COR-L47 (cell line): Measurements from ENCODE around the gene FUBP1.
A peak's percentile ranks its signal among the peaks of the same experiment; 100 is the strongest.
"Not testable (repeated sequence)": the region's sequence is repeated elsewhere in the genome, so short reads cannot be mapped to it uniquely, and the experiment has no call there.

Experiments used
- DNase-seq: peaks from one replicate; lab custom pipeline; 2025; lab: John Stamatoyannopoulos, UW

The FUBP1 gene

DNA sequence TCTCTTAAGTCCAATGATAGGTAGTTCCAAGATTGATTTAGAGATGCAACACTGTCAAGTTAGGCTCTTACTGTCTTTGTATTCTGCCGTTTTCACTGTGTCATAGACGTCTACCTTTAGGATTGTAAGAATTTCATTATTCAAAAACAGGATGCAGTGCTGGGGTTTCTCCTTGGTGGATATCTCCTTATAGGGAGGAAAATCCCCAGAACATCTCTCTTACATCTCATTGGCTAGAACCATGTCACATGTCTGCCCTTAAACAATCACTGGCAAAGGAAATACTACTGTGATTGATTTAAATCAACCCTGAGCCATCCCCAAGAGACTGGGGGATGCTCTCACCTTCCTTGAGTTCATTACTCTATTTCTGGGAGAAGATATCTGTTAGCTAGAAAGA, 10.9 kb upstream of the FUBP1 start:
- no peak for DNase-seq

DNA sequence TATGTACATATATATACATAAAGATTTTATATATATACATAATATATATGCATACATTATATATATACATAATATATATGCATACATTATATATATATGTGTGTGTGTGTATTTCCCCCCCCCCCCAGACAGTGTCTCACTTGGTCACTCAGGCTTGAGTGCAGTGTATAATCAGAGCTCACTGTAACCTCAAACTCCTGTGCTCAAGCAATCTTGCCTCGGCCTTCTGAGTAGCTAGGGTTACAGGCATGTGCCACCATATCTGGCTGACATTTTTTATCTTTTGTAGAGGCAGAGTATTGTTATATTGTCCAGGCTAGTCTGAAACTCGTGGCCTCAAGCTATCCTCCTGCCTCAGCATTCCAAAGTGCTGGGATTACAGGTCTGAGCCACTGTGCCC, 9.0 kb upstream of the FUBP1 start:
- DNase-seq: no peak

DNA sequence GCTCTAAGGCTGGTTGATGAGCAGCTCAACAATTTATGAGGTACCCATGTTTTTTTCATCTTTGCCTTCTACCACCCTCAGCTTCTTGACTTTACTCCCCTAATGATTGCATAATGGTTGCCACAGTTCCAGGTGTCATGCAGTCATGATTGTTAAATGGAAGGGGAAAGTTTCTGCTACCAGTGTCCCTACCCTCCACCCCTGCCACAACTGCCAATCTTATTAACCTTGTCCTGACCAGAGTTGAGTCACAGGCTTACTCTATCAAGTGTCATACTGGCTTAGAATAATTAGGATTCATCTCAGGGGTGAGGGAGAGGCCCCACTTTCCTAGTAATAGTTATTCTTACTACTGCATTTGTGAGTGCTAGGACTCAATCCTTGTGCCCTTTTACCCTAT, 7.9 kb upstream of the FUBP1 start:
- no peak for DNase-seq

DNA sequence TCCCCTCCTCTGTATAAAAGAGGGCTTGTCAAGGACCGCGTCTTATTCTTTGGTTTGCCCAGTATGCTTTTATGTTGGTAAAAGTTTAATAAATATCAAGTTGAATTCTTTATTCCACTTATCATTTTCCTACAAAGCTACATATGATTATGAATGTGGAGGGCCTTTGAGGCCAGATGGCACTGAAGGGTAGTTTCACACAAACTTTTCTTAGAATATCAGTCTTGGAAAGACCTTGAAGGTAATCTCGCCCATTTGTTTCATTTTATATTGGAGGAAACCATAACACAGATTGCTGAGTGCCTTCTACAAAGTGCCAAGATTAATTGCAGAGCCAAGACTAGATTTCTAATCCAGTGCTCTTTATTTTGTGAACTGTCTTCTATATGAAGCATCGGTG, 5.8 kb upstream of the FUBP1 start:
- no peak for DNase-seq

DNA sequence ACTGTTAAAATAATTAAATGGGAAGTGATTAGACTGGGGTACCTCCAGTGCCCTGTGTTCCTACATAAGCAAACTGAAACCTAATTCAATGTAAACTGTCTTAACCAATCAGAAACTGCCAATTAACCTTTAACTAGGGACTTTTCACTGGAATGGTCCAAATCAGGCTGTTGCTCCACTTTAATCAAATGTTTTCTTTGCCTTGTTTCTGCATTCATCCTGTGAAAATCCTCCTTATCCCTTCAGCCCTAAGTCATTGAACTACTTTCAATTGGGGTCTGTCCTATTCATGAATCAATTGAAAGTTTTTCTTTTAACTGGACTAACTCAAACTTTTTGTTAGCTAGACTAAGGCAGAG, 5.1 kb upstream of the FUBP1 start:
- no peak for DNase-seq

DNA sequence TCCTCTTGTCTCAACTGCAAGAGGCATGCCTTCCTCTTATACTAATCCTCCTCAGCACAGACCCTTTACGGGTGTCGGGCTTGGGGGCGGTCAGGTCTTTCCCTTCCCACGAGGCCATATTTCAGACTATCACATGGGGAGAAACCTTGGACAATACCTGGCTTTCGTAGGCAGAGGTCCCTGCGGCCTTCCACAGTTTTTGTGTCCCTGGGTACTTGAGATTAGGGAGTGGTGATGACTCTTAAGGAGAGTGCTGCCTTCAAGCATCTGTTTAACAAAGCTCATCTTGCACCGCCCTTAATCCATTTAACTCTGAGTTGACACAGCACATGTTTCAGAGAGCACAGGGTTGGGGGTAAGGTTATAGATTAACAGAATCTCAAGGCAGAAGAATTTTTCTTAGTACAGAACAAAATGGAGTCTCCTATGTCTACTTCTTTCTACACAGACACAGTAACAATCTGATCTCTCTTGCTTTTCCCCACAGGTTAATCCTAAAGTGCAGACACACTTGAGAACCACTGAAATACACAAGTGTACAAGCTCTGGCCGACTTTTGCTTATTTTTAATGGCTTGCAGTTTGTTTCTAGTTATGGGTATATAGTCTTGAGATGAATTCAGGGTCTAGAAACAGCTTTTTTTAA, 4.6 kb upstream of the FUBP1 start:
- not testable (repeated sequence) for DNase-seq

DNA sequence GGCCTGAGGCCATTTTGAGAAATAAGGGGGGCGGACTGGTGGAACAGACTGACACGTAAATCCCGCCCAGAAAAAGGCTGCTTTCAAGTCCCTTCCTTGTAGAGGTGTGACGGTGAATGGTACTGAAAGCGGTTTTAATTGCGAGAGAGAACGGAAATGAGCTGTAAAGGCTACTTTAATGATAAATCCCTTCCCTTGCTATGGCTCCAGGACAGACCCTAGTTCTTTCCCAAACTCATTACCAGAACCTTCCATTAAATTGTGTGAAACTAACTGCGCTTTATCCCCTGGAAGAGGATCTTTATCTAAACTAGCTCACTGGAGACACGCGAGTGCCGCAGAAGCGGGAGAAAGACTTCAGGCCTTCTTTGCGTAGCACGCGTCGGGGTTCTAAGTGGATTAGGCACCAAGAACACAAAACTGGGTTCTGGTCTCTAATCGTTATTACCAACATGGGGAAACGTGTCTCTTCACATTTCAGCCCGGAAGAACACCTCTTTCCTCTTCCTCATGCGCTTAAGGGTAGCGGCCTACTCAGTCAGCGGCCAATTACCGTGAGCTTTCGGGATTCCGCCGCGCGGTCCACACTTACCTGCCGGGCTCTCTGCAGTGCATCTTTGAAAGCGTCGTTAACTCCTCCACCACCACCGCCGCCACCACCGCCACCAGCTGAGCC, 441 bp downstream of the FUBP1 start:
- peak; percentile 92 for DNase-seq

DNA sequence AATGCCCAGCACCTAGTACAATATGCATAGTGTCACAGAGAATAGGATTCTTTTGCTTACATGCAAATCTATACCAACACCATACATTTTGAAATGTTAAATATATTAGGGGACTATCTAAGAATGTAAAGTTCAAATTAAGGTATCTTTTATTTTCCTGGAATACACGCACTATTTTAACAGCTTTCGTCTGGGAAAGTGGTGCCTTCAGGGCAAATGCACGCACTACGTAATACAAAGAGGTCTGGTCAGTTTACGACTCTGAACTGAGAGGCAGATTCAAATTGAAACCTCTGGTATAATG, 931 bp downstream of the FUBP1 start:
- DNase-seq: no peak

DNA sequence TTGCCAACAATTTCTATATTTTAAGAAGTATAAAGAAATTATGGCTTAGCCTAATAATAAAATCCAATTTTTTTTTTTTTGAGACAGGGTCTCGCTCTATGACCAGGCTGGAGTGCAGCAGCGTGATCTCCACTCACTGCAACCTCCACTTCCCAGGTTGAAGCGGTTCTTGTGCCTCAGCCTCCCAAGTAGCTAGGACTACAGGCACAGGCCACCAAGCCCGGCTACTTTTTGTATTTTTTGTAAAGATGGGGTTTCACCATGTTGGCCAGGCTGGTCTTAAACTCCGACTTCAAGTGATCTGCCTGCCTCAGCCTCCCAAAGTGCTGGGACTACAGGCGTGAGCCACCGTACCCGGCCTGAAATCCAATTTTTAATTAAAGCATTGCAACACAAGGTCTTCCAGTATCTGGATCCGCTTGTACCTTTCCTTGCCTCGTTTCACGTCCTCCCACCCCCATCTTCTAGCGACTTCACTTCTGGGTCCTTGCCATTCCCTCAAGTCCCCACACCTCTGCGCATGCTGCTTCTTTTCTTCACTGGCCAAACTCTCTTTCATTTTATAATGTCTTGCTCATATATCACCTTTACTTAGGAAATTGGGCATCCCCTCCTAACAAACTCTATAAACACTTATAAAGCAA, 2.3 kb downstream of the FUBP1 start:
- no peak for DNase-seq

DNA sequence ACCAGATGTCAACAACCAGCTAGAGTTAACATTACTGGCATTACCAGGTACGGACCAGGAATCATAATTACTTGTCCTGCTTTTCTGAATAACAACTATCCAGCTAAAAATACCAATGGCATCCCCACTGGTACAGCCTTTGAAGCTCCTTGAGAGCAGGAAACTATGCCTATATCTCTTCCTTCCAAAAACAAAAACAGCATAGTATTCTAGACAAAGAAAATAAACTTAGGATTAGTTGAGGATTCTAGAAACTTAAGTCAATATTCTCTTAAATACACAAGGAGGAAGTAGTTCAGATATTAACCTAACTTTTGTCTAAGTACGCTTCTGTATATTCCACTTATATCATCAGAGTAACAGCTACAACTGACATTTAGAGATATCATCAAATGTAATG, 3.0 kb downstream of the FUBP1 start:
- DNase-seq: no peak

DNA sequence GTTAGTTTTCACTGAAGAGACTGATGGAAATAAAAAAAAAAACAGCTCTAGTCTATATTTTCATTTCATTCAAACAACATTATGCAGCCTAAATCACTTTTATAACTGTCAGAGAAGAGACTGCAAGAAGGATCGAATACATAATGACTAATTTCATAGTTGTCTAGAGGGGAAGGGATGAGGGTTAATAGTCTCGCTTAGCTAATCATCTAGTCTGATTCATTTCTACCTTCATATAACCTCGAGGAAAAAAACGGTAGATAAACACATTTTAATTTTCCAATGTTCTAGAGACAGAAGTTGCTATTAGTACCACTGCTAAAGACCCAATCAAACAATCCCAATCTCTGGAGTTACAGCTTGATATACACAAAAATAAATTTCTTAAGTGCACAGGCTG, 3.5 kb downstream of the FUBP1 start:
- no peak for DNase-seq

DNA sequence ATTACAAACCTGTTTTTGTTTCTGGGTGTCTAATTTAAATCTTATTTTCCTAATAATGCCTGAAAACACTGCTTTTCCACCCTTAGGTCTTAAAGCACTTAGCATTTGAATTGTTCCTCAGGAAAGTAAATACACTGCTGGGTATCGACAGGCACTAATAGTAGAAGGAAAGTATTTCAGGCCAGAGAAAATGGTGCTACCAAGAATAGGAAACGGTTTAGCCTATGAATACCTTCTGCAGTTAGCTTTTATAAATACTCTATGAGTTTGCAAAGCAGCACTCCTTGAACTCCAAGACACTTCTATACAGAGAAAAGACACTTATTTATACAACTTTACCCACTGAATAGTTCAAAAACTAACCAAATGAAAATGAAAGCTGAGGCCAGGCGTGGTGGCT, 6.8 kb downstream of the FUBP1 start:
- DNase-seq: no peak

DNA sequence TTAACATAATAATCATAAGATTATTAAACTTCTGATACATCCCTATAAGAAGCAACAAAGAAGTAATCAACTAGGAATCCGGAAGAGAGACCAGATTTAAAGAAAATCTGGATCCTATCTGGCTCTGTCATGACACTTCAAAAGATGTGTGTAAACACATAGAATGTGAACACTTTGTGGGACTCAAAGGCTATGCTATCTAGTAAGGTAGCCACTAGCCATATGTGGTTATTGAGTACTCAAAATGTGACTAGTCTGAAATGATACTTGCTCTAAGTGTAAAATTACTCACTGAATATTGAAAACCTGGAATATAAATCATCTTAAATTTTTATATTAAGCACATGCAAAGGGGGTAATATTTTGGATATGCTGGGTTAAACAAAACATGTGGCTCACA, 8.7 kb downstream of the FUBP1 start:
- DNase-seq: no peak

DNA sequence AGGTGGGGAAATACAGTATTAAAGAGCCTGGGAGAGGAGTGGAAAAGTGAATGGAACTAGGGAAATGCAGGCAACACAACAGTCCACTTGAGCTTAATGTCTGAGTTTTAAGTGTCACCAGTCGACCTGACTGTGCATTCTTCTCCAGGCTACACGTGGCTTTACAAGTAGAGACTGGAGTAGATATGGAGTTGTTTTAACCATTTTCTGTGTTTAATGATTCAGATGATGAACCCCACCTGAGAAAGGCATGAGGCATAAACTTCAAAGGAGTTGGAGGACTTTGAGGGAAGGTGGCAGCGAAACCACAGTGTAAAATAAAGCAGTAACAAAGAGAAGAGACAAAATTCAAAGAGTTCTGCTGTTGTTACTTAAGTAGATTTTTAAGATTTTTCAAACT, 12.6 kb downstream of the FUBP1 start:
- no peak for DNase-seq

DNA sequence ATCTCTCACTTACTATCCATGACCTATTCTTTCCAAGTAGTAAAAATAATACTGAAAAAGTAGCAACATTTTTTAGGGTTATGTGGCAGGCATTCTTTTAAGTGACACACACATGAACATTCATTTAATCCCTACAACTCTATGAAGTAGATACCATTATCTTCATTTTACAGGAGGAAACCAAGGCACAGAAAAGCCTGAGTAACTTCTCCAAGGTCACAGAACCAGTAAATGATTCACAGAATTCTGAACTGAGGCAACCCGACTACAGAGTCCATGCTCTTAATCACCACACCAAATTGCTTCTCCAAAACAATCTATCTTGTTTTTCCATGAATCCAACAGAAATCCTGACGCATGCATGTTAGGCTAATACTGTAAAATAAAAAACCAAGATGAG, 17.5 kb downstream of the FUBP1 start:
- no peak for DNase-seq

DNA sequence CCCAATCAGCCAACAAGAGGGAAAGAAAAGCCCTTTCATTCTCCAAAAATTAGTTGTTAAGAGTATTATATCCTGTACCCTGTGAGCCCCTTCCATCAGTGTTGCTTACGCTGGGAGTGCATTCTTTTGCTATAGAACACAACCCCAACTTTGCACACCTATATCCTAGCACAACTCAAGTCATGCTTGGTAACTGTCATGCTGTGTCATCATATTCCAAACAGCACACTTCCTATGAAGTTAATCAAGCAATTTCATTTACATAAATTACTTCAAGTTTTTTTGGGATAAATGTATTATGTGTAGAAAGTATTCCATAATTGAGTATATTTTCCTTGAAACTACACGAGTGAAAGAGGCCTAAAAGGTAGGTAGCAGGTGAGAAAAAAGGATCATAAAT, 20.0 kb downstream of the FUBP1 start:
- DNase-seq: no peak

DNA sequence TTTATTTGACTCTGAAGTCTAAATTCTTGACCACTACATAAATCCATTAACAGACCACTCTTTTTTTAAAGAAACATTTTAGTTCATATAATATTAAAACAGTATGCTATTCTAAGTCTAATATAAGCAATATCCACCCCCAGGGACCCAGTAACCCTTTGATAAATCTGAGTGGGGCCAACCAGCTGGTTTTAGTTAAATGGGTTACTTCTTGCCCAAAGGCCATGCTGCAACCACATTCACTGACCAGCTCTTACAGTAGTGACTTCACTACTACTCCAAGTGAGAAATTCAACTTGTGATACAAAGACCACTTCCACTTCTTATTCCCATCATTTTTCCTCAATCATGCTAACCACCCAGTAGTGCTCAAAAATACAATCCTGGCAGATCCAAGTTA, 20.5 kb downstream of the FUBP1 start:
- DNase-seq: no peak

DNA sequence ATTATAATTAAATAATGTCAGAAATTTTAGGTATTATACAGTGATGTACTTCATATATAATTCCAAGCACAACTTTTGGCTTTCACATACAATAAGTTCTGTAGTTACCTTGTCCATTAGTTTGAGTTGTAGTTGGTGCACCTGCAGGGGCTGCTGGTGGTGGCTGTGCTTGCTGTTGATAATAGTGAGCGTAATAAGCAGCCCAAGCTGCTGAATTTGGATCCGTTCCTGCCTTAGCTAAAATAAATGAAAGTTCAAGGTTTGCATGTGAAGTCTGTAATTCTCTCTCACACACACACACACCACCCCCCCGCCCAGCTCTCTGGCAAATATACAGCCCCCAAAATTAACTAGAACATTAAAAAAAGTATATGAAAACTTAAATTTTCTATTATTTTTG, 22.4 kb downstream of the FUBP1 start:
- DNase-seq: no peak

DNA sequence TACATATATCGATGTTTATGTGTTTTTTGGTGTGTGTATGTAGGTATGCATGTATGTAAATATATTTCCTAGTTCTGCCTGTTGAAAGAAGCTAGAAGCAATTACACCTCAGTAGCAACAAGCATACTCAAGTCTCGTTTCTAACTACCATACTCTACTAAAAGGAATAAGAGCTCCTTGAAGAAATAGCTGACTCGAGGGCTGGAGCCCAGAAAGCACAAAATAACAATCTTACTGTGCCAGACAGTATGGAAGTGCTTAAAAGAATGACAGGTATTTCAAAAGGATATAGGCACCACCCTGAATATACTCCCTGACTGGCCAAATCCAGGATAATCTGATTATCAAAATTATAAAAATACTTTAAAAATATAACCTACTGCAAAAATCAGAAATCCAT, 23.2 kb downstream of the FUBP1 start:
- no peak for DNase-seq

DNA sequence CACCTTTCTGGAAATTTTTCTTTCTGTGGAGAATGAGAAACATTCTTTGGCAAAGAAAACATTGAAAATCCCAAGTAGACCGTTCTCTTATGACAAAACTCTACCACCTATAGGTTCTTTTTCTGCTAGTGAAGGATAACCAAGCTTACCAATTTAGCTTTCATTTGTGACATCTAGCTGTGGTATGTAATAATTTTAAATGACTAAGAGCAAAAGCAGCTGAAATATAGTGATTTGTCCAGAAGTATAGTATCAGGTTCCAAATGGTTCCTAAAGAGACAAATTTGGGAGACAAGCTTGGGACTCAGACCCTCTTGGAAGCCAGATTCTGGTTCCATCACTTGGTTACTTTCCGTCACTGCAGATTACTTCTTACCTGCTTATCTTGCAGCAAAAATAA, 24.4 kb downstream of the FUBP1 start:
- DNase-seq: no peak

DNA sequence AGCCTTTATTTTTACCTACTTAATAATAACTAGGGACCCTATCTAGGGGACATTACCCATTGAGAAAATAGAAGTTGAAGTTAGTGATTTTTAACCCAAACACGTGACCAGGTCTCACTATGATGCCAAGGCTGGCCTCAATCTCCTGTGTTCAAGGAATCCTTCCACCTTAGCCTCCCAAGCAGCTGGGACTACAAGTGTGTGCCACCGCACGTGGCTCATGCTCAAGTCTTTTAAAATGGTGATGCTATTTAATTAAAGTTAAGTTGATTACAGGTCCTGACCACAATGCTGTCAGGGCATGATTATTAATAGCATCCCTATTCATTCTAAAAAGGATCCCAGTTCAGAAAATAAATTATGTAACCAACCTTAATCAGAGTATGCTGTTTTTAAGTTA, 25.0 kb downstream of the FUBP1 start:
- DNase-seq: no peak

DNA sequence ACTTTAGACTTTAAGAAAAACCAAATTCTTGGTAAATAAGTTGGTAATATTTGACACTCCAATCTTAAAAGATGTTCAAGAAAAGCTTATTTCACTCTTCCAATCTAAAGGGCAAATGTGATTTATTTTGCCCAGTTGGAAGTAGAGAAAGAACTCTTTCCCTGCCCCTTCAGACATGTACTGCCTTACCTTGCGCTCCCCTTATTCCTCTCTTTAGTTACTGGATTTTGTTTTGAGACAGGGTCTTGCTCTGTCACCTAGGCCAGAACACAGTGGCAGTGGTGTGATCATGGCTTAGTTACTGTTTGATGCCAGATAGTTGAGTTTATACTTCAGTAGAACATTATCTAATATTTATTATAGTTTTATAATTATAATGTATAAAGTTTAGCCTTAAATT, 27.5 kb downstream of the FUBP1 start:
- no peak for DNase-seq

DNA sequence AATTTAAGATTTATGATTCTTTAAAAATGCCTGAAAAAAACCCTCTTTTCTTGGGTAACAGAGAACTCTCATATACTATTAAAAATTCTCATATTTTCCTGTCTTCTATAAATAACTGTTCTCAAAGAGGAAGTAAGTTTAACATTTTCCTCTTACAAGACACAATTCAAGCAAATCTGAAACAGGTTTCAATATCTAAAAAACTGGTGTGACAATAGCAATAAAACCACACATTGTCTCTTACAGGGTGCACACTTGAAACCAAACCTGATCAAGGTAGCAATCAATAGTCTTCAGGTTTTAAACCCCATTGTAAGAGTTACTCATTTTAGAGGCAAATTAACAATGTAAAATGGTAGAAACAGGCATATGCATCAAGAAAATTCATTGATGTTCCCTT, 28.0 kb downstream of the FUBP1 start:
- no peak for DNase-seq

DNA sequence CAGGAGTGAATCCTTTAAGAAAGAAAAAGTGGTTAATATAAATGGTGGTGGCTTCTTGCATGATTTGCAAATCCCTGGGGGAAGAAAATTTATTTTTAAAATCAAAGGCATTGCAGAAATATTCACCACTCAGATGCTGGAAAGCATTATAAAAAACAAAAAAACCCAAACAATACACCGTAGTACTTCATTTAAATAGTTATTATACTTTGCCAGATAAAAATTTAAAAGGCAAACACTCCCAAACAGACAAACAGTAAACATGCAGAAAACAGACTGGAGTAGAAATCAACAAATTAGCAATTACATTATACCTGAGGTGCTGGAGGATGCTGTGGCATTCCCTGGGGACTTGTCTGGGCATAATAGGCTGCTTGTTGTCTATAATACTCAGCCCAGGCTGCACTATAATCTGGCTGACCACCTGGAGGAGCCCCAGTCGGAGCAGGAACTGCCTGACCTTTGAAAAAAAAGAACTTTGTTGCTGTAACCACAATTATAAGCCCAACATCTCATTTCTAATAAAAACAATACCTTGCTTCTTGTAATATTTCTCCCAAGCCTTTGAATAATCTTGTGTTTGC, 29.9 kb downstream of the FUBP1 start:
- no peak for DNase-seq
